Lung (tissue), 12 donors: Measurements from ENCODE around the gene P2RX5. TPM values are rescaled to one million over a fixed set of nuclear protein-coding genes. Genes with fewer than 3 reads are reported as not detected.
A peak's percentile ranks its signal among the peaks of the same experiment; 100 is the strongest.

Experiments
- ATAC-seq: fragments of 200-7000 bp; cut with Tn5 transposase; one replicate; pipeline ENCODE4 v1.9.1; 2020; ENCODE audit warnings: moderate number of reproducible peaks; ENCODE audit not compliant: insufficient read depth, low FRiP score
- DNase-seq, 3 donors: peaks; one replicate each; pipeline ENCODE4 v3.0.0-alpha.2; 2013 to 2017
- H3K27ac ChIP-seq, 2 donors: one replicate each; pipeline ENCODE4 v1.5.1; 2013; ENCODE audit warnings: mild to moderate bottlenecking in 2 of 2, moderate library complexity in 2 of 2, control low read depth in 1 of 2, inconsistent platforms in 1 of 2, low read depth in 1 of 2, low read length in 1 of 2
- H3K27me3 ChIP-seq, 3 donors: one replicate each; pipeline ENCODE4 v1.5.1; 2013; ENCODE audit warnings: low read length in 2 of 3; ENCODE audit not compliant: control insufficient read depth in 3 of 3, insufficient read depth in 3 of 3
- H3K36me3 ChIP-seq, 4 donors: one replicate each; pipeline ENCODE4 v1.5.1; 2013; ENCODE audit warnings: low read length in 4 of 4, mild to moderate bottlenecking in 1 of 4, moderate library complexity in 1 of 4; ENCODE audit not compliant: control insufficient read depth in 4 of 4, insufficient read depth in 4 of 4
- H3K4me1 ChIP-seq, 5 donors: one replicate each; pipeline ENCODE4 v1.5.1; 2013; ENCODE audit warnings: low read length in 5 of 5, mild to moderate bottlenecking in 2 of 5, moderate library complexity in 1 of 5; ENCODE audit not compliant: control insufficient read depth in 5 of 5, insufficient read depth in 5 of 5
- H3K4me3 ChIP-seq: one replicate; pipeline ENCODE4 v1.5.1; 2013; ENCODE audit warnings: mild to moderate bottlenecking, control low read depth, moderate library complexity
- H3K9ac ChIP-seq, 2 donors: one replicate each; pipeline ENCODE4 v1.5.1; 2013; ENCODE audit warnings: low read length in 2 of 2, control low read depth in 1 of 2; ENCODE audit not compliant: insufficient read depth in 1 of 2
- H3K9me3 ChIP-seq, 4 donors: one replicate each; pipeline ENCODE4 v1.5.1; 2013; ENCODE audit warnings: low read length in 3 of 4, mild to moderate bottlenecking in 1 of 4, moderate library complexity in 1 of 4; ENCODE audit not compliant: control insufficient read depth in 4 of 4, insufficient read depth in 3 of 4
- CTCF ChIP-seq: IDR thresholded peaks from 2 replicates; pipeline ENCODE4 v1.5.1; 2012; ENCODE audit warnings: mild to moderate bottlenecking; ENCODE audit errors: control extremely low read depth, extremely low read depth
- WGBS, 2 donors: extraction: QIAGEN DNeasy Blood & Tissue Kit; methylation state at CpG; one replicate each; pipeline ENCODE4 v1.1.7; 2013; 5-methylcytosine and 5-hydroxymethylcytosine counted together
- polyA plus RNA-seq, 2 donors: library from polyadenylated mRNA; stranded (reverse); fragments of 200-250 nt; gene quantifications; one replicate each; pipeline ENCODE4 v1.2.1, GENCODE V29; 2013
- total RNA-seq, 2 donors: library from RNA; depleted of rRNA in 1 of 2; stranded (reverse); fragments of >200 nt in 1 of 2; gene quantifications; one replicate each; pipeline ENCODE4 v1.2.1, GENCODE V29; 2014 to 2021
- donor health status: control.
- donor health status: control.
- donor health status: Bipolar disorder and iron deficiency.
- donor health status: healthy.
- donor health status: DM: yes; HTN: yes; CAD: no.

Gene P2RX5
- total and polyA plus RNA-seq, 4 donors, result 1.3 to 4.7 (median 3.3) TPM

- H3K9ac ChIP-seq, result peak within 1 kb of the TSS; percentile 57 to 85
- peak; percentile 20 for TF ChIP-seq CTCF
- H3K9me3 ChIP-seq, result no peaks in the 10 kb centered on the region
- H3K36me3 ChIP-seq, result peaks cover 0 to 17% (median 3%) of the 10 kb centered on the region in 4 donors
- peak within 1 kb of the TSS; percentile 78 for H3K4me3 ChIP-seq
- ATAC-seq (peak; percentile 85), DNase-seq (peak; percentile 92 to 95 (median 95))
- WGBS, 2 donors, result 0% methylated on average over 94 to 98 of the region's 98 CpGs
- no peaks in the 10 kb centered on the region for H3K27me3 ChIP-seq
- H3K27ac ChIP-seq, result peak within 1 kb of the TSS; percentile 85 to 90
- peaks cover 6 to 25% (median 9%) of the 10 kb centered on the region in 5 donors for H3K4me1 ChIP-seq
Observed at GRCh38 chr17:3723556-3724377, 27.8 kb upstream of the P2RX5 start, which contains the start of gene HASPIN. TSS of gene HASPIN (plus strand) at chr17:3723903. CDS start at chr17:3723936, 33 bp downstream.

GRCh38 chr17:3723188-3723555, 27.2 kb upstream of the P2RX5 start:
- DNase-seq, result no peak
- Histone ChIP-seq H3K4me3 (peak overlapping the region; percentile 78), H3K4me1 (peaks cover 6 to 25% (median 9%) of the 10 kb centered on the region in 5 donors), H3K27me3 (no peaks in the 10 kb centered on the region), H3K36me3 (peaks cover 1 to 20% (median 4%) of the 10 kb centered on the region in 4 donors), H3K9me3 (no peaks in the 10 kb centered on the region), H3K9ac (peak overlapping the region; percentile 57 to 85), H3K27ac (peak overlapping the region; percentile 85 to 90)
- ATAC-seq, result no peak
- TF ChIP-seq CTCF, result no peak
- WGBS, 2 donors, result 2 to 4% methylated on average over 12 to 13 of the region's 13 CpGs

GRCh38 chr17:3722716-3723115, 26.8 kb upstream of the P2RX5 start:
- WGBS, 2 donors, result 27 to 33% methylated on average over 6 of the region's 6 CpGs
- ATAC-seq (no peak), DNase-seq (no peak)
- TF ChIP-seq CTCF, result no peak
- Histone ChIP-seq H3K4me1 (peaks cover 6 to 25% (median 9%) of the 10 kb centered on the region in 5 donors), H3K27me3 (no peaks in the 10 kb centered on the region), H3K27ac (peak overlapping the region; percentile 85 to 90), H3K9ac (peak overlapping the region; percentile 57 to 85), H3K9me3 (no peaks in the 10 kb centered on the region), H3K4me3 (peak overlapping the region; percentile 78), H3K36me3 (peaks cover 5 to 24% (median 6%) of the 10 kb centered on the region in 4 donors)
